SK-N-SH (cell line): Measurements from ENCODE around the gene SH2D4B. TPM values are rescaled to one million over a fixed set of nuclear protein-coding genes. Genes with fewer than 3 reads are reported as not detected.

Source experiments
- CTCF ChIA-PET: fragments of 300-600, 350-600 bp; formaldehyde crosslinking; extraction: SDS; loops from one replicate; lab custom pipeline; 2021; lab: Yijun Ruan, JAX
- POLR2A ChIA-PET: fragments of 350-600 bp; sonication (Branson Sonifier 250); formaldehyde crosslinking; extraction: SDS; loops from one replicate; lab custom pipeline; 2020; ENCODE audit warnings: antibody characterized with exemption, inconsistent platforms; lab: Yijun Ruan, JAX
- DNase-seq: peaks from one replicate; pipeline ENCODE4 v3.0.0; 2012
- H2AFZ ChIP-seq: fragments of 200-600 bp; sonication (generic); 2 replicates; pipeline ENCODE4 v1.8.1; 2016; ENCODE audit warnings: antibody characterized with exemption, mild to moderate bottlenecking, low read depth
- H3F3A ChIP-seq: fragments of 200-600 bp; sonication (generic); replicated peaks from 2 replicates; pipeline ENCODE3; 2016; ENCODE audit warnings: antibody characterized with exemption, mild to moderate bottlenecking; ENCODE audit not compliant: insufficient read depth
- H3K27ac ChIP-seq, 2 experiments: fragments of 200-500 bp in 1 of 2; fragments of 200-600 bp in 1 of 2; sonication (Bioruptor generic) in 1 of 2; sonication (generic), shearing (Covaris generic) in 1 of 2; 2 replicates each; pipeline versions ENCODE4 v1.5.1 to v1.6.1; 2014 to 2016; ENCODE audit warnings: low read depth in 2 of 2, inconsistent platforms in 1 of 2, low read length in 1 of 2, mild to moderate bottlenecking in 1 of 2, mixed read lengths in 1 of 2
- H3K27me3 ChIP-seq: fragments of 200-600 bp; sonication (generic), shearing (Covaris generic); 2 replicates; pipeline ENCODE4 v1.6.1; 2016; ENCODE audit warnings: mixed run types; ENCODE audit not compliant: insufficient read depth
- H3K36me3 ChIP-seq, 2 experiments: fragments of 200-500 bp in 1 of 2; fragments of 200-600 bp in 1 of 2; sonication (Bioruptor generic) in 1 of 2; sonication (generic) in 1 of 2; replicated peaks in 1 of 2; 2 replicates each; pipeline versions ENCODE3 to v1.5.1; 2014 to 2016; ENCODE audit warnings: low read length in 1 of 2, mild to moderate bottlenecking in 1 of 2; ENCODE audit not compliant: insufficient read depth in 2 of 2, control insufficient read depth in 1 of 2
- H3K4me1 ChIP-seq, 2 experiments: fragments of 200-500 bp in 1 of 2; fragments of 200-600 bp in 1 of 2; sonication (Bioruptor generic) in 1 of 2; sonication (generic), shearing (Covaris generic) in 1 of 2; 2 replicates each; pipeline versions ENCODE4 v1.5.1 to v1.6.1; 2014 to 2016; ENCODE audit warnings: low read depth in 1 of 2, low read length in 1 of 2, mixed run types in 1 of 2; ENCODE audit not compliant: insufficient read depth in 2 of 2, control insufficient read depth in 1 of 2
- H3K4me2 ChIP-seq: fragments of 200-600 bp; sonication (generic), shearing (Covaris generic); 2 replicates; pipeline ENCODE4 v1.6.1; 2017; ENCODE audit warnings: mixed run types
- H3K4me3 ChIP-seq, 2 experiments: fragments of 200-500 bp in 1 of 2; fragments of 200-600 bp in 1 of 2; sonication (Bioruptor generic) in 1 of 2; sonication (generic), shearing (Covaris generic) in 1 of 2; 2 replicates each; pipeline versions ENCODE4 v1.5.1 to v1.8.1; 2014 to 2016; ENCODE audit warnings: low read depth in 2 of 2, inconsistent platforms in 1 of 2, low read length in 1 of 2, mild to moderate bottlenecking in 1 of 2, mixed read lengths in 1 of 2, moderate library complexity in 1 of 2
- H3K79me2 ChIP-seq: fragments of 200-600 bp; sonication (generic); 2 replicates; pipeline ENCODE4 v1.8.1; 2017; ENCODE audit warnings: mild to moderate bottlenecking; ENCODE audit not compliant: insufficient read depth
- H3K9ac ChIP-seq: fragments of 200-600 bp; sonication (generic); 2 replicates; pipeline ENCODE4 v1.6.1; 2017; ENCODE audit warnings: mixed run types
- H3K9me2 ChIP-seq: fragments of 200-600 bp; sonication (generic); 2 replicates; pipeline ENCODE4 v1.6.1; 2017; ENCODE audit warnings: mixed run types
- H3K9me3 ChIP-seq: fragments of 200-600 bp; sonication (generic); 2 replicates; pipeline ENCODE4 v1.6.1; 2017; ENCODE audit warnings: mixed run types, mild to moderate bottlenecking, moderate library complexity
- H4K20me1 ChIP-seq: fragments of 200-600 bp; sonication (generic); 2 replicates; pipeline ENCODE4 v1.6.1; 2017; ENCODE audit warnings: mild to moderate bottlenecking, mixed run types; ENCODE audit not compliant: insufficient read depth
- ELF1 ChIP-seq: IDR thresholded peaks from 2 replicates; pipeline ENCODE4 v1.4.0; 2012
- GATA2 ChIP-seq: sonication (generic); formaldehyde crosslinking; IDR thresholded peaks from 2 replicates; pipeline ENCODE4 v1.5.0; 2020; ENCODE audit warnings: mild to moderate bottlenecking, missing genetic modification reagents
- JUND ChIP-seq: IDR thresholded peaks from 2 replicates; pipeline ENCODE4 v1.4.0; 2012
- MEF2A ChIP-seq: IDR thresholded peaks from 2 replicates; pipeline ENCODE4 v1.4.0; 2012; ENCODE audit warnings: low read depth, borderline replicate concordance
- MXI1 ChIP-seq: IDR thresholded peaks from 2 replicates; pipeline ENCODE4 v1.6.1; 2012; ENCODE audit warnings: mild to moderate bottlenecking, low read depth, low read length, improper control_type of control experiment
- NFIC ChIP-seq: IDR thresholded peaks from 2 replicates; pipeline ENCODE4 v1.4.0; 2012; ENCODE audit warnings: borderline replicate concordance
- POLR2AphosphoS5 ChIP-seq: IDR thresholded peaks from 2 replicates; pipeline ENCODE4 v1.6.1; 2012; ENCODE audit warnings: low read depth, low read length
- RAD21 ChIP-seq: IDR thresholded peaks from 2 replicates; pipeline ENCODE4 v1.6.1; 2012; ENCODE audit warnings: mild to moderate bottlenecking, low read length
- RFX5 ChIP-seq: IDR thresholded peaks from 2 replicates; pipeline ENCODE4 v1.6.1; 2012; ENCODE audit warnings: mild to moderate bottlenecking, improper control_type of control experiment, low read length
- RXRA ChIP-seq: IDR thresholded peaks from 2 replicates; pipeline ENCODE4 v1.4.0; 2012; ENCODE audit warnings: low read depth, mild to moderate bottlenecking, borderline replicate concordance
- SIN3A ChIP-seq: IDR thresholded peaks from 2 replicates; pipeline ENCODE4 v1.6.1; 2012; ENCODE audit warnings: low read depth, mild to moderate bottlenecking, low read length, moderate library complexity, borderline replicate concordance
- SMC3 ChIP-seq: IDR thresholded peaks from 2 replicates; pipeline ENCODE4 v1.6.1; 2012; ENCODE audit warnings: low read depth, low read length, improper control_type of control experiment
- TEAD4 ChIP-seq: IDR thresholded peaks from 2 replicates; pipeline ENCODE4 v1.4.0; 2012; ENCODE audit warnings: mild to moderate bottlenecking, borderline replicate concordance; ENCODE audit not compliant: insufficient read depth
- YY1 ChIP-seq: IDR thresholded peaks from 2 replicates; pipeline ENCODE4 v1.4.0; 2012; ENCODE audit warnings: low read depth, mild to moderate bottlenecking
- ZBTB33 ChIP-seq: IDR thresholded peaks from 2 replicates; pipeline ENCODE4 v1.4.0; 2012; ENCODE audit warnings: low read depth, borderline replicate concordance
- WGBS: methylation state at CpG from one replicate; pipeline ENCODE4 v1.1.6; 2017; ENCODE audit warnings: low lambda C conversion rate; 5-methylcytosine and 5-hydroxymethylcytosine counted together
- polyA plus RNA-seq, 3 experiments: library from polyadenylated mRNA; depleted of rRNA; stranded (reverse); fragments of >200 nt; gene quantifications; 2 replicates each; pipeline ENCODE4 v1.2.3, GENCODE V29; 2012
- TF ChIP-seq, protein P1 (sequence below): fragments of 150-350 bp; IDR thresholded peaks from 2 replicates; pipeline ENCODE4 v1.6.1; 2017; ENCODE audit warnings: antibody characterized with exemption, low read length, low read depth, borderline replicate concordance
- TF ChIP-seq, protein P2 (sequence below): IDR thresholded peaks from 2 replicates; pipeline ENCODE4; 2012
- TF ChIP-seq, protein P3 (sequence below): IDR thresholded peaks from 2 replicates; pipeline ENCODE4 v1.4.0; 2012; ENCODE audit warnings: low read depth

SH2D4B gene
- polyA plus RNA-seq, 1 of the 3 experiments (the other 2 are of a cell fraction) = not detected

DNA sequence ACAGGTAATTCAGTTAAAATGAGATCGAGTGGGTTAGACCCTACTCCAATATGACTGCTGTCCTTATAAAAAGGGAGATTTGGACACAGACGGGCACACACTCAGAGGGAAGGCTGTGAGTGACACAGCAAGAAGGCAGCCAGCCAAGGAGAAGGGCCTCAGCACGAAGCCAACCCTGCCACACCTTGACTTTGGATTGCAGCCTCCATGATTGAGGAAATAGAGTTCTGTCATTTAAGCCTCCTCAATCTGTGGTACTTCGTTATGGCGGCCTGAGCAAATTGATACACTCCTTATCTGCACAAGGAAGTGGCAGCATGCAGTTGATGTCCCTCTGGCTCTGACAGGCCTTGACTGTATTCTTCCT is 43.8 kb downstream of the SH2D4B start:
- POLR2A ChIA-PET = no interaction called here
- Histone ChIP-seq H3K9ac (no peak overlapping the region), H3K4me1 (no peaks in the 10 kb centered on the region; a peak in 1 of 4 replicates), H3K27me3 (no peaks in the 10 kb centered on the region), H3K4me2 (no peak overlapping the region), H3K4me3 (no peak overlapping the region), H4K20me1 (no peaks in the 10 kb centered on the region), H3K9me2 (no peaks in the 10 kb centered on the region), H2AFZ (no peak overlapping the region), H3K9me3 (no peaks in the 10 kb centered on the region), H3K27ac (no peak overlapping the region), H3F3A (no peaks in the 10 kb centered on the region), H3K79me2 (no peaks in the 10 kb centered on the region), H3K36me3 (no peaks in the 10 kb centered on the region)
- CTCF ChIA-PET = interaction anchor here (1.5 to 2.0 kb wide), 2 partner anchors 18 to 82 kb away, joined by 4 to 7 read pairs; no protein-coding TSS in a partner anchor
- TF ChIP-seq YY1 (no peak), RXRA (no peak), NFIC (no peak), SMC3 (no peak), ZBTB33 (no peak), POLR2AphosphoS5 (no peak), MXI1 (no peak), GATA2 (CRISPR knock-in tag) (no peak), ELF1 (no peak), JUND (no peak), RAD21 (no peak)
- TF ChIP-seq, protein P1, sequence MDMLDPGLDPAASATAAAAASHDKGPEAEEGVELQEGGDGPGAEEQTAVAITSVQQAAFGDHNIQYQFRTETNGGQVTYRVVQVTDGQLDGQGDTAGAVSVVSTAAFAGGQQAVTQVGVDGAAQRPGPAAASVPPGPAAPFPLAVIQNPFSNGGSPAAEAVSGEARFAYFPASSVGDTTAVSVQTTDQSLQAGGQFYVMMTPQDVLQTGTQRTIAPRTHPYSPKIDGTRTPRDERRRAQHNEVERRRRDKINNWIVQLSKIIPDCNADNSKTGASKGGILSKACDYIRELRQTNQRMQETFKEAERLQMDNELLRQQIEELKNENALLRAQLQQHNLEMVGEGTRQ = no peak
- DNase-seq = no peak
- whole genome bisulfite sequencing = 43% methylated on average over 4 of the region's 5 CpGs

- H3K4me1 ChIP-seq = no peaks in the 10 kb centered on the region; a peak in 1 of 4 replicates
- H3K27ac ChIP-seq = no peak overlapping the region
- H3K4me2 ChIP-seq = no peak overlapping the region
- TF ChIP-seq NFIC (no peak), ZBTB33 (no peak), POLR2AphosphoS5 (no peak), GATA2 (CRISPR knock-in tag) (no peak), RFX5 (no peak), RXRA (no peak), TEAD4 (no peak), SMC3 (no peak), SIN3A (no peak), JUND (no peak), YY1 (no peak), MEF2A (no peak), ELF1 (no peak), MXI1 (no peak)
- TF ChIP-seq, protein P2, sequence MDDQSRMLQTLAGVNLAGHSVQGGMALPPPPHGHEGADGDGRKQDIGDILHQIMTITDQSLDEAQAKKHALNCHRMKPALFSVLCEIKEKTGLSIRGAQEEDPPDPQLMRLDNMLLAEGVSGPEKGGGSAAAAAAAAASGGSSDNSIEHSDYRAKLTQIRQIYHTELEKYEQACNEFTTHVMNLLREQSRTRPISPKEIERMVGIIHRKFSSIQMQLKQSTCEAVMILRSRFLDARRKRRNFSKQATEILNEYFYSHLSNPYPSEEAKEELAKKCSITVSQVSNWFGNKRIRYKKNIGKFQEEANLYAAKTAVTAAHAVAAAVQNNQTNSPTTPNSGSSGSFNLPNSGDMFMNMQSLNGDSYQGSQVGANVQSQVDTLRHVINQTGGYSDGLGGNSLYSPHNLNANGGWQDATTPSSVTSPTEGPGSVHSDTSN = no peak
- TF ChIP-seq, protein P3, sequence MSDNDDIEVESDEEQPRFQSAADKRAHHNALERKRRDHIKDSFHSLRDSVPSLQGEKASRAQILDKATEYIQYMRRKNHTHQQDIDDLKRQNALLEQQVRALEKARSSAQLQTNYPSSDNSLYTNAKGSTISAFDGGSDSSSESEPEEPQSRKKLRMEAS = no peak
- no peaks in the 10 kb centered on the region for H3K79me2 ChIP-seq
- no peaks in the 10 kb centered on the region for H3K27me3 ChIP-seq
- H4K20me1 ChIP-seq = no peaks in the 10 kb centered on the region
- H2AFZ ChIP-seq = no peak overlapping the region
- H3K36me3 ChIP-seq = no peaks in the 10 kb centered on the region
- CTCF ChIA-PET = interaction anchor here (4.6 kb wide), 1 partner anchor 14 kb away, joined by 29 read pairs; no protein-coding TSS in a partner anchor
- 27% methylated on average over 3 of the region's 3 CpGs for WGBS
- H3K9me3 ChIP-seq = no peaks in the 10 kb centered on the region
- no peaks in the 10 kb centered on the region for H3F3A ChIP-seq
- POLR2A ChIA-PET = no interaction called here
- no peak for DNase-seq
- H3K4me3 ChIP-seq = no peak overlapping the region
- no peaks in the 10 kb centered on the region for H3K9me2 ChIP-seq
- H3K9ac ChIP-seq = no peak overlapping the region
Observed at GRCh38 chr10:80582286-80582960, 44.7 kb downstream of the SH2D4B start.
